HG03280 (cell line): ENCODE data around the gene PRKN.

Experiments used
- ATAC-seq: cut with Tn5 transposase; IDR thresholded peaks from one replicate; pipeline ENCODE4 v1.9.1; 2021; ENCODE audit warnings: mild to moderate bottlenecking, moderate library complexity; ENCODE audit not compliant: unreplicated experiment

Gene PRKN

DNA sequence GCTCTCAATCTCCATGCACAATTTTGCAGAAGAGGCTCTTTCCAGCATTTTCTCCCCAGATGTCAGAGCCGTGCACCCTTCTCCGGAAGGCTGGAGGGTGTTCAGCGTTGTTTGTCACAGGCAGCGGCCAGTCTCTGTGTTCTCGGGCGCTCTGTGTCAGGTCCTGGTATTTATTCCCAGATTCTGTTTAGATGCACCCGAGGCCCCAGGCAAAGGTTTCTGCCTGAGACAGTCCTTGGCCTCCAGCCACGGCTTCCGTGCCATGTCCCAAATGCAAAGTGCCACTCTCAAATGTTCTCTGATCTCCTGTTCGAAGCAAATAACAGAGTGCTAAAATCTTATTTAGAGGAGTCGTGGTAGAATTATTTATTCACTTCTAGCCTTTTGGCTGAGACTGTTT lies 1313.4 kb downstream of the PRKN start:
- no peak for ATAC-seq

DNA sequence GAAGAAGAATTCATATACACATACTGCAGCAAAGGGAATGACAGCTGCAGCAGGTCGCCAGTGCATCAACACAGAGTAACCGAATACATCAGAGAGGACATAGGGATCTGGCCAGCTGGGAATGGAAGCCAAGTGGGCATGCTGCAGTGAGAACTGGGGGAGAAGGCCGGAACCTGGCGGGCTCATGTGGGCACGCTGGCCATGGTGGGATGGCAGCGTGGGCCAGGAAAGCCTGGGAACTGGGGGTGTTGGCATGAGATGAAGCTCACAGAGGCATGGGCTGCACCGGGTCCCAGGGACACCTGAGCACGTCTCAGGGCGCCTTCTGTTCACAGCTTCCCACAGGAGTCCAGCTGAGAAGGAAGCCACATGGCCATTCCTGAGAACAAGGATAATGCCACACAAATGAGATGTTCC lies 1314.2 kb downstream of the PRKN start:
- ATAC-seq: no peak

DNA sequence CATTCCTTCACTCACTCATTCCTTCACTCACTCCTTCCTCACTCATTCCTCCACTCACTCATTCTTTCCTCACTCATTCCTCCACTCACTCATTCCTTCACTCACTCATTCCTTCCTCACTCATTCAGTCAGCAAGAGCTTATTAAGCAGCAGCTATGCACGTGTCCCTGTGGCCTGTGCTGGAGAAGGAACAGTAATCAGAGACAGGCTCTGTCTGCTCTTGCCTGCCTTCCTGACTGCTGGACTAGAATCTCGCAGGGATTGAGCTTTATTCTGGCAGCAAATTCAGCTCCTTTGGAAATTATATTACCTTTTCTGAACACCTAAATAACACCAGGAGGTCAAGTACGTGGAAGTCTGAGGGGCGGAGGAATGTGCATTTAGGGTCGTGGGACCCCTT lies 1314.8 kb downstream of the PRKN start:
- no peak for ATAC-seq

- no peak for ATAC-seq
Measured at GRCh38 chr6:161411265-161411944, 1316.2 kb downstream of the PRKN start.

DNA sequence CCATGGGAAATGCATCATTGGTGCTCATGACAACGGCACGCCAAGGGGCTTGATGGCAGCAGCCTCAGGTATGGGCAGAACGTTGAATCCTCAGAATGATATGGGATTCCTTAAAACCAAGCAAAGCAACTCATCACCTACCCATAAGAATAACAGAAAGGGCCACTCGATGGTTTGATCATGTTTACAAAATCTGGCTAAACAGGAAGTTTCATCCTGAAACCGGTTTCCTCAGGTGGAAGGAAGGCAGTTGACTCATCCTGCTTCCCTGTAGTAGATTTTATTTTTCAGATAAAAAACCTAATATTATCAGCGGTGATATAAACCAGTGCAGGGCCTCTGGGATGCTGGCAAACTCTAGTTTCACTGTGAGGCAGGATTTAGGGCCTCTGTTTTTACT lies 1316.8 kb downstream of the PRKN start:
- no peak for ATAC-seq

GRCh38 chr6:161410076-161410475 lies 1317.5 kb downstream of the PRKN start:
- ATAC-seq: no peak

DNA sequence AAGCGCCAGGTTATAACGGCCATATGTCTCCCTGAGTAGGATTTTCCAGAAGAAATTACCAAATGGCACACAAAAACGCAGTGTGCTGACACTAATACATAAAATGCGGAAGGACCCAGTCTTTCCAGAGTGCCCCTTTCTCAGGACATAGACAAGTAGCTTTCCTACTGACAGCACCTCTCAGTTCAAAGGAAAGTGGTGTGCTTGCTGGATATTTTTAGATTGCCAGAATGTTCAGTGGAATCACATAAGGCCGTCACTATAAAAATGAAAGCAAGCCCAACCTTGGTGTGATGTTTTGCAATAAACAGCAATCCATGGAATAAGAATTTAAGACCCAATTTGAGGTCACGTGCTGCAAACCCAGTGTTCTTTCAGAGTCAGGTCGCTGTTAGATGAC lies 1318.2 kb downstream of the PRKN start:
- no peak for ATAC-seq

GRCh38 chr6:161408041-161408440 lies 1319.5 kb downstream of the PRKN start:
- ATAC-seq: no peak

- no peak for ATAC-seq
Measured at GRCh38 chr6:161407581-161407980, 1320.0 kb downstream of the PRKN start.

DNA sequence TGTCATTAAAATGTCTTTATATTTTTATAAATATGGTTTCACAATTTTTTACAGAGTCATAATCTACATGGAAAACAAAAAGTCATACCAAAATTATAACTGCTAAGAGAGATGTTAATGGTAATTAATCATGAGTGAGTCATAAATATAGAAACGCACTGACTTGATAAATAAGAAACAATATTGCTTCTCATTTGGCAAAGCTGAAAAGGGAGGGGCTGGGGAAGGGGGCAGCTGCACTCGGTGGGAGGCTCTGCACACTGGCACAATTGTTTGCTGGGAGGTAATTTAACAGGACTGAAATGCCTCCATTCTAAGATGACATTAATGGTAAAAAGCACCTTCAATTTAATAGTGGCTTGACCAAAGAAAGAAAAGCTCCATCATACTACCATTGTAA lies 1320.5 kb downstream of the PRKN start:
- no peak for ATAC-seq

DNA sequence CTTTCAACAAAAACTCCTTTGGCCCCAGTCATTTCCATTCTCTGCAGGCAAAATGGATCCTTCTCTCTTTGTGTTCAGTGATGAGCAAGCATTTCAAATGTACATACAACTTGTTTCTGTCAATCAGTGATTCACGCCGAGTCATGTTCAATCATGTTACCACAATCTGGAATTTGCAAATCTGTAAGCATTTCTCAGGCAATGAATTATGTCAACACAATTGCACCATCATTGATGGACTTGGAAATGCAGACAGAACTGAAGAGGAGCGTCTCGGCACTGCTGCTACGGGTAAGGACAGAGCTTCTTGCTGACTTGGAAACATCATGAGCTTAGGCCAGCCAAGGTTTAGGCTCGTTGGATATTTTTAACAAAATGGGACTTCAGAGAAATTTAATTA lies 1320.9 kb downstream of the PRKN start:
- no peak for ATAC-seq

GRCh38 chr6:161405418-161405817 lies 1322.1 kb downstream of the PRKN start:
- no peak for ATAC-seq

GRCh38 chr6:161403717-161404116 lies 1323.8 kb downstream of the PRKN start:
- ATAC-seq: no peak

GRCh38 chr6:161401587-161402309 lies 1325.8 kb downstream of the PRKN start:
- no peak for ATAC-seq

DNA sequence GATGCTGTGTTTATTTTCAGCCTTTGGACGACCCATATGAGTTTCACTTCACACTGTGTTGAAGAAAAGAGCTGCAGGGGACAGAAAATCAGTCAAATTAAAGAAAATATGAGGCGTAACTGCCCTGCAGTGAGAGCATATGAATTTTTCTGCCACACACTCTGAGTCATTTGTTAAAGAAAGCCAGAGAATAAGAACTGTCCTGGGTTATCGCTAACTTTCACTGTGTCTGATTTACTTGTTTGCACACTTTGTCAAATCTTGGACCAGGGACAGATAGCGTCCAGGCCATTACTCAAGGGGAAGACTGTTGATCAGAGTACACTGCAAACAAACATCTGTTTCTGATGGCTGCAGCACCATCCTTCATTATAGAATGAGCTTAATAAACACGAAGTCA lies 1326.9 kb downstream of the PRKN start:
- no peak for ATAC-seq

GRCh38 chr6:161396539-161396938 lies 1331.0 kb downstream of the PRKN start:
- ATAC-seq: no peak

DNA sequence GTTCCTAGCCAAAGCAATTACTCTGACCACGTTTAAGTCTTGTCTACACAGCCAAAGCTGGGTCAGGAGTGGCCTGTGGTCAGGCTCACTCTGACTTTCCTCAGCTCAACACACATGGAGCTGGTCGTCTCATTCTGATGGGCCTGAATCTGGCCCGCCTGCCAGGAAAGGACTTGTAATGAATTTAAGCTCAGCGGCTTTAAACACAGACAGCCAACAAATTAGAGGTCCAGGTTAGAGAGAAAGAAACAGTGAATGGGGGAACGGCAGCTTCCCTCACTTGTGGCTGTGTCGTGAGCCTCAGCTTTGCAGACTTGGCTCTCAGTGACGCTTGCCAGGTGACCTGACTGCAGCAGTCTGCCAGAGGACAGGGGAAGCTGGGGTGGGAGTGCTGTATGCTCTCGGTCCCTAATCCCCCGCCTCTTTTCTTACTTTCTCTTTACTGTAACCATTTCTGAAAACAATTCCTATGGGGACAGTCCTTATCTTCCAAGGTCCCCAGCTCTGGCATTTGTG lies 1331.8 kb downstream of the PRKN start:
- ATAC-seq: no peak

GRCh38 chr6:161394437-161394836 lies 1333.1 kb downstream of the PRKN start:
- ATAC-seq: no peak

DNA sequence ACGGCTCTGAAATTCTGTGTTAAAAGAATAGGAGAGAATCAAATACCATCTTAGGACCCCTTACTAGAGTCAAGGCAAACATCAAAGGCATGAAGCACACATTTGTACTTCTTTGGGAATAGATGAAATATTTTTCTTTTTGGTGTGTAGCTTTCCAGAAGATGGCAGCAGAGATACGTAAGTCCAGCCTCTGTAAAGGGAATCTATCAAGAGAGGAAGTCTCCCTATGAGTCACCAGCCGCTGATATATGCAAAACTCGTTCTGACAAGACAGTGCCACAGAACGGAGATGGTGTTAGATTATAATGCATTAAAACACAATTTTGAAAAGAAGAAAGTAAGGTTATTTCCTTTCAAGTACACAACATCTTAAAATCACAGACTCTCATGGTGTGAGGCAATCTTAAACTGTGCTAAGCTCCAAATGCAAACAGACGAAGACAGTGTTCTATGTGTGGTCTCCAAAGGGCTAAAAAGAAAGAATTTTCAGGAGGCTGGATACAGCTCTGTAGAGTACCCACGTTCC lies 1333.7 kb downstream of the PRKN start:
- peak; percentile 99 for ATAC-seq

- ATAC-seq: no peak
Measured at GRCh38 chr6:161393292-161393691, 1334.3 kb downstream of the PRKN start.

DNA sequence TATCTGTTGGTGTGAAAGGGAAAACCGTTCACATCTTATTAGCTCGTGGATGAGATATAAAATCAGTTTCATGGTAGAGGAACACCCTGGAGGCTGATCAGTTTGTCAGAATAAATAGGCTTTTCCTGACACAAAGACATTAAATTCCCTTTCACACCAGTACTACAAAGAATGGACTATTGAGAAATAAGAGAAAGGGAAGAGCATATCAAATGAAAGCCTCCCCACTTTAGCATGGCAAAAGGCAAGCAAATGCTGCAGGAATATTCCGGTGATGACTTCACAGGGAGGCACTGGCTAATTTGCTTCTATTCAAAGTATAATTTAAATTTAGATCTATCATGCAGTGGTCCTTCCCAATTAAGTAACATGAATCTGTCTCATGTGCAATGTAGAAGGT lies 1337.8 kb downstream of the PRKN start:
- ATAC-seq: no peak

GRCh38 chr6:161383951-161384350 lies 1343.6 kb downstream of the PRKN start:
- no peak for ATAC-seq
